Activated CD8-positive, alpha-beta memory T cell treated with anti-CD3 and anti-CD28 coated beads, Interleukin-2, amount 50 U/mL, for 24 hours (primary cell): Measurements from ENCODE around the gene SYT14.
A peak's percentile ranks its signal among the peaks of the same experiment; 100 is the strongest.
"Not testable (repeated sequence)": the region's sequence is repeated elsewhere in the genome, so short reads cannot be mapped to it uniquely, and the experiment has no call there.

Source experiments
- DNase-seq: peaks from one replicate; pipeline ENCODE4 v3.0.0-alpha.2; 2020; ENCODE audit errors: extremely low read depth

Gene SYT14

DNA sequence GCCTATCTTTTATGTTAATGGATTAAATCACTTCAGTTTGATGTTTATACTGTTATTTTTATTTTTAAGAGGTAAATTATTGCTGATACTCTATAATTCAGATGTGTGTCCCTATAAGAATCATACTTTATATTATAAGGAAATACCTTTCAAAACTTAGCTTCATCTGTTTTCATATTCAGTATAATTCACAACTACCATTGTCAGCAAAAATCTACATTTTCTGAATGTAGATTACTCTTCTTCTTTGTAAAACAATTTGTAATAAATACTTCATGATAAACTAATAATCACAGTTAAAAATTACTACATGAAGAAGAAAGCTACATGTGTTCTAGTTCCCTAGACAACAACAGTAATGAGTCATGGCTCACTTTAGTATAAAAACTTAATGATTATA is 179.2 kb downstream of the SYT14 start:
- DNase-seq, result no peak

DNA sequence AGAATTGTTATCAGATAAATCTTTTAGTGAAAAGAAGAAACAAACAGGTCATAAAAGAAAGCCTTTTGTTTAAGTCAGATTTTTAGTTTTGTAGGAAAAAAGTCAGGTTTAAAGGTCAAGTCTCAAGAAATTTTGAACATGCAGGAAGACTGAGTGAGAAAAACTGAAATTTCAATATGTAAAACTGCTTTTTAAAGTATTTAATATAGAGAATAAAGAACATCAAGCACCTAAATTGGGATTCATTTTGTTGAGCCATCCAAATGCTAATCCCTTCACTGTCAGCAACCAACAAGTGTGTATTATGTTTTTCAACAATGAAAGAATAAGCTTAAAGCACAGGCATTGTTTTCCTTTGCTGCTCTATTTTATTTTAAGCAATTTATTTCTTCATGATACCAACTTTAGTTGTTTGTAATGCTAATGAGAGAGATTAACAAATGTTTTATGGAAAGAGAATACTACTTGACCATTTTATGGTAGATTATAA is 179.7 kb downstream of the SYT14 start:
- no peak for DNase-seq

- no peak for DNase-seq
These were observed 185.4 kb downstream of the SYT14 start for GRCh38 chr1:210123383-210123782.

GRCh38 chr1:210123924-210124589 is 186.0 kb downstream of the SYT14 start:
- DNase-seq, result no peak

DNA sequence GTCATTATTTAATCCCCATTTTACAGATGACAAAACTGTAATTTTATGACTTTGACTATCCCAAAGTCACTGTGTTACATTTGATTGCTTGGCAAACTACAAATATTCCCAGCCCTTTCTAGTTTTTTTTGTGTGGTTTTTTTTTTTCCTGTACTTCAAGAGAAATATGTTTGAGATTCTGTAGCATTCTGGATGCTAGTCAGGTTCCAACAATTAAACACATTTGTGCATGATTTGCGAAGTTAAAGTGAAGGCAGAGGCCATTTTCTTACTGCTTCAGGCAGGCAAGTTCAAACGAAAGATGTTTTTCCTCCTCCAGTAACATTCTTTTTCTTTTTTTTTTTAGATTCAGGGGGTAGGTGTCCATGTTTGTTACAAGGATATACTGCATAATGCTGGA is 186.7 kb downstream of the SYT14 start:
- no peak for DNase-seq

GRCh38 chr1:210125143-210125542 is 187.1 kb downstream of the SYT14 start:
- no peak for DNase-seq

DNA sequence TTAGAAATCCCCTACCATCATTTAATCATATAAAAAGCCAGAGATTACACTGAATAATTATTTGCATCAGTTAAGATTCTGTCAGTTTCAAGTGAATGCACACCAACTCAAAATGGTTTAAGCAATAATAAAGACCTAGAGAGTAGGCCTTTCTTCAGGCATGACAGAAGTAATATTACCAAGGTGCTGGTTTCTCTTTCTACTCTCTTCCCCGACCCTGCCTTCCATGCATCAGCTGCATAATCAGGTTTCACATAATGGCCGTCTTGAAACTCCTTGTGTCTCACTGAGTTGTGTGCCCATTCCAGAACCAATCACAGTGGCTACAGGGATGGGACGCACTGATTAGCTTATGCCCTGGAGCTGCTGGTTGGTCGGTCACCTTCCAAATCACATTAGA is 191.1 kb downstream of the SYT14 start:
- no peak for DNase-seq

GRCh38 chr1:210129759-210130158 is 191.7 kb downstream of the SYT14 start:
- DNase-seq, result no peak

DNA sequence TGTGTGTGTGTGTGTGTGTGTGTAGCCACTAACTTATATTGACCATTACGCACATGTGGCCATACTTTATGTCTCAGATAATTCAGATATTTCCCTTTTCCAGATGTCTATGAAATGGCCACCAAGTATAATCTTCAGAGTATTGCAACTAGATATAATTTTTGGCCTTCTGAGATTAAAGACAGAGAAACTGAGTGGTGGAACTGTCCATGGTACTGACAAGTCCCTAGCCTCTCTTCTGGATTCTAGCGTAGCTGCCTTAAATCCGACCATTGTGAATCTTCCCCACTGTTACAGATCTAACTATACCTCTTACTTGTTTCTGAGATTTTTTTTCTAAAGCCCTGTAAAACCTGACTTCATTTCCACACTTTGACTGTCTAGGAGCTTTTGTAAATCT is 194.6 kb downstream of the SYT14 start:
- DNase-seq, result no peak

GRCh38 chr1:210143465-210144062 is 205.5 kb downstream of the SYT14 start:
- peak; percentile 15 for DNase-seq

GRCh38 chr1:210144736-210145135 is 206.7 kb downstream of the SYT14 start:
- no peak for DNase-seq

DNA sequence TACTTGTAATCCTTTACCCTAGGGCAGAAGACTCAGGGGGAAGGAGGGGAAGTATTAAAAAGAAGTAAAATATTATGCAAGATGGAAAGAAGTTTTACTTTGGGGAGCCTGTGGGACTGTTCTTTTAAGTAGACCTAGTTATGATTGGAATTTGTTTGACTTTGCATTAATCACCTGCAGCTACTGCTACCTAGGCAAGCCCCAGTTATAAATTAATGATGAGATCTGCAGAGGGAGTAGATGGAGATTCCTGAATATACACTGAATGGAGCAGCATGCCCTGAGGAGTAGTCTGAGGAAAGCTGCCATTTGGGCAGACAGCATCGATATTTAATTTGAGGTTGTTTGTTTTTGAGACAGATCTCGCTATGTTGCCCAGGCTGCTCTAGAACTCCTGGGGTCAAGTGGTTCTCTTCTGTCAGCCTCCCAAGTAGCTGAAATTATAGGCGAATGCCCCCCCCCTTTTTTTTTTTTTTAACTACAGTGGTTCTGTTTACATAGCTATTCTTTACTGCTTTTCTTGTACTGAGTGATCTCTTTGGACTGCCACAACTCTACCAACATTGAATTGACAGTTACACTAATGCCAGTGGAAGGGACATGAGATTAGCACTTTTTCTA is 213.1 kb downstream of the SYT14 start:
- no peak for DNase-seq

- DNase-seq, result no peak
These were observed 221.2 kb downstream of the SYT14 start for GRCh38 chr1:210159211-210159610.

DNA sequence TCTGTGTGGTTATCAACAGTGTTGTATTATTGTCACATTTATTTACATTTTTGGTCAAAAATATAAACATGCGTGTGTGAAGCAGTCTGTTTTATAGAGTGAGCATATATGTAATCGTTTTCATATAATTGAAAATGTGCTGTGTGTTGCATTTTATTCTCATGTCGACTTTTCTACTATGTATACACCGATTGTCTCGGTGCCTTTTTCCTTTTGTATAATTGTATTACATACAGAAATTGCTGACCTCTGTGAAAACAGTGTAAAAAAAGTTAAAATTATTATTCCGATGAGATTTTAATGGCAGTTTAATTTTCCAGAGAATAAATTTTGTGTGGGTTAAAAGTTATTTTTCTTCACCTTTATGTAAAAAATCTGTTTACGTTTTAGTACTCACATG is 232.2 kb downstream of the SYT14 start:
- DNase-seq, result no peak

DNA sequence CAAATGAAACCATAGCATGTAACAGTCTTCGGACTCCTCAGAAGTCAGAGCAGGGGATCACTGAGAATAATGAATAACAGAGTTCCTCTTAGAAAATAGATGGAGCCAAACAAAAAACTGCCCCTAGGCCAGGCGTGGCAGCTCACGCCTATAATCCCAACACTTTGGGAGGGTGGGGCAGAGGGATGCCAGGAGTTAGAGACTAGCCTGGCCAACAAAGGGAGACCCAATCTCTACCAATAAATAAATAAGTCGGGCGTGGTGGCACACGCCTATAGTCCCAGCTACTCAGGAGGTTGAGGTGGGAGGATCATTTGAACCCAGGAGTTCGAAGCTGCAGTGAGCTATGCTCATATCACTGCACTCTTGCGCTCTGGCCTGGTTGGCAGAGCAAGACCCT is 236.1 kb downstream of the SYT14 start:
- DNase-seq, result no peak

DNA sequence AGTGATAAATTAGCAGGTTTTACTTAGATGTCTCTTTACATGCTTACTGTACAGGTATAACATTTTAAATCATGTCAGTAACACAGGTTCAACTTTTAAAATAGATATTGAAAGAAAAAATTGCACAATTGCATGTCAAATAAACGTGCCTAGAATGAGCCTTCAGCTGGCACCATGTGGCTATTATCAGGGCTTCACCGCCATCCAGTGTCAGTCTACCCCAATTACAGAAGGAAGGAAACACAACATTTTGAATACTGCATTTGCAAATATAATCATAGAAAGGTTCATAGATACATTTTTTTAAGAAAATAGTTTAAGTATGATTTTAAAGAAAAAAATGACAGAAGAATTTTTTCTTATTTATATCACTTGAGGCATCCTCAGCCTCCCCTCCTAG is 247.0 kb downstream of the SYT14 start:
- no peak for DNase-seq

GRCh38 chr1:210187849-210188606 is 250.0 kb downstream of the SYT14 start:
- not testable (repeated sequence) for DNase-seq

DNA sequence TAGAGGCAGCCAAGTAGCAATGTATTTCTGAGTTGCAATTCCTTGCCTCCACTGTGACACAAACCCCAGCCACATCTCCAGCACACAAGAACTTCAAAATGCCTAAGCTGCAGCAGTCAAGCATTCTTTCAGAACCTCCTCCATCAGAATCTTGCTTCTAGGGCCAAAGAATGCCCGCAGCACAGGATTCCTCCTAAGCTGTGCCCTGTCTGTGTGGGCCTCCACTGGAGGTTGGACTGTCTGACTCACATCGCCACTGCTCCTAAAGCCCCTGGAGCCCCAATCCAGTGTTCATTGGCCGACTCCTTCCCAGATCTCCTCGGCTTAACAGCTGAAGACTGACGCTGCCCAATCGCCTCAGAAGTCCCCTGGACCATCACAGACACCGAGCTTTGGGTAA is 251.4 kb downstream of the SYT14 start:
- DNase-seq, result no peak

DNA sequence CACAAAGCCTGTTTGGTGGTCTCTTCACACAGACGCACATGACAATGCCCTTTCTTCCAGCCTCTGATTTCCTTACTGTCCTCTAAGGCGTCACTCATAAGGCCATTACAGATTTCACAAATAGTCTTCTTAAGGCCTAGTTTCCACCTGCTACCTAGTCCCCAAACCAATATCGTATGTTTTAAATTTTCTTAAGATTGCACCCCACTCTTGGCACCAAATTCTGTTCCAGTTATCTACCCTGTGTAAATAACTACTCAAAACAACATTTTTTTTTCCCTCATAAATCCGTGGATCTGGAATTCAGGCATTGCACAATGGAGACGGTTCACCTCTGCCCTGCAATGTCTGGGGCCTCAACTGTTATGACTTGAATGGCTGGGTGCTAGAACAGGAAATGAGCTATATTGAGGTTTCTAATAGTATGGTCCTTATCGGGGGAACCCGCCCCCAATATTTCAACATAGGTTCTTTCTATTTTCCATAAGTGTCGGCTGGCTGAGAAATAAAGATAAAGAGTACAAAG is 257.7 kb downstream of the SYT14 start:
- DNase-seq, result no peak

GRCh38 chr1:210196266-210196665 is 258.2 kb downstream of the SYT14 start:
- not testable (repeated sequence) for DNase-seq

DNA sequence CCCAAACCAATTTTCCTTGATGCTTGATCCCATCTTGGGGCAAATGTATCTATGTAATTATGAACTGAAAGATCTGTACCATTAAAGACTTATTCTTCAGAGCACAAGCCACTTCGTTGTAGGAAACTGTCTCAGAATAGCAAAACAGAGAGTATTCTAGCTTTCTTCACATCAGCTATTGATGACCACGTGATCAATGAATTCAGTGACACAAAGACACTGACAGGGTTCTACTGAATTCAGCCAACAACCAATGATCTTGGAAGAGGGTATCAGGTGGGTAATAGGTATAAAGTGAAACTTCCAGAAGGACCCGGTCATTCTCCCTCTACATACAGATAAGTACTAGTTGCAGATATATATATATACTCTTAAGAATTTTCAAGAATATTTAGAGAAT is 260.8 kb downstream of the SYT14 start:
- DNase-seq, result no peak

GRCh38 chr1:210200124-210200736 is 262.2 kb downstream of the SYT14 start:
- no peak for DNase-seq
